Measurements from ENCODE around the gene GSG1.

The GSG1 gene

GRCh38 chr12:13147688-13148484 lies 44.4 kb upstream of the GSG1 start:
- TF ChIP-seq, protein P1, sequence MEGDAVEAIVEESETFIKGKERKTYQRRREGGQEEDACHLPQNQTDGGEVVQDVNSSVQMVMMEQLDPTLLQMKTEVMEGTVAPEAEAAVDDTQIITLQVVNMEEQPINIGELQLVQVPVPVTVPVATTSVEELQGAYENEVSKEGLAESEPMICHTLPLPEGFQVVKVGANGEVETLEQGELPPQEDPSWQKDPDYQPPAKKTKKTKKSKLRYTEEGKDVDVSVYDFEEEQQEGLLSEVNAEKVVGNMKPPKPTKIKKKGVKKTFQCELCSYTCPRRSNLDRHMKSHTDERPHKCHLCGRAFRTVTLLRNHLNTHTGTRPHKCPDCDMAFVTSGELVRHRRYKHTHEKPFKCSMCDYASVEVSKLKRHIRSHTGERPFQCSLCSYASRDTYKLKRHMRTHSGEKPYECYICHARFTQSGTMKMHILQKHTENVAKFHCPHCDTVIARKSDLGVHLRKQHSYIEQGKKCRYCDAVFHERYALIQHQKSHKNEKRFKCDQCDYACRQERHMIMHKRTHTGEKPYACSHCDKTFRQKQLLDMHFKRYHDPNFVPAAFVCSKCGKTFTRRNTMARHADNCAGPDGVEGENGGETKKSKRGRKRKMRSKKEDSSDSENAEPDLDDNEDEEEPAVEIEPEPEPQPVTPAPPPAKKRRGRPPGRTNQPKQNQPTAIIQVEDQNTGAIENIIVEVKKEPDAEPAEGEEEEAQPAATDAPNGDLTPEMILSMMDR (conservative IDR thresholded peaks at IDR 0.05; ENCODE audit: low read depth, low read length), result no peak
- DNase-seq (ENCODE audit: low read depth), result no peak
- no peak overlapping the region for H3K4me3 ChIP-seq (ENCODE audit: low read depth, low read length)

- DNase-seq (ENCODE audit: low read depth), result no peak
- H3K4me3 ChIP-seq (ENCODE audit: low read depth, low read length), result no peak overlapping the region
- TF ChIP-seq, protein P1 (conservative IDR thresholded peaks at IDR 0.05; ENCODE audit: low read depth, low read length), result no peak
These were observed 43.0 kb upstream of the GSG1 start for GRCh38 chr12:13146336-13146938.

GRCh38 chr12:13144266-13144828 lies 40.9 kb upstream of the GSG1 start:
- DNase-seq (ENCODE audit: low read depth), result no peak
- TF ChIP-seq, protein P1 (conservative IDR thresholded peaks at IDR 0.05; ENCODE audit: low read depth, low read length), result no peak
- no peak overlapping the region for H3K4me3 ChIP-seq (ENCODE audit: low read depth, low read length)

GRCh38 chr12:13142747-13143146 lies 39.3 kb upstream of the GSG1 start:
- DNase-seq (ENCODE audit: low read depth), result no peak
- TF ChIP-seq, protein P1 (conservative IDR thresholded peaks at IDR 0.05; ENCODE audit: low read depth, low read length), result no peak
- no peak overlapping the region for H3K4me3 ChIP-seq (ENCODE audit: low read depth, low read length)

- TF ChIP-seq, protein P1 (conservative IDR thresholded peaks at IDR 0.05; ENCODE audit: low read depth, low read length), result no peak
- H3K4me3 ChIP-seq (ENCODE audit: low read depth, low read length), result no peak overlapping the region
- no peak for DNase-seq (ENCODE audit: low read depth)
These were observed 38.2 kb upstream of the GSG1 start for GRCh38 chr12:13141686-13142085.

- H3K4me3 ChIP-seq (ENCODE audit: low read depth, low read length), result no peak overlapping the region
- TF ChIP-seq, protein P1 (conservative IDR thresholded peaks at IDR 0.05; ENCODE audit: low read depth, low read length), result peak; percentile 33
- peak; percentile 80 for DNase-seq (ENCODE audit: low read depth)
These were observed 32.1 kb upstream of the GSG1 start for GRCh38 chr12:13135371-13136178.

Data from choroid plexus epithelial cell (primary cell).